Stimulated activated naive CD8-positive, alpha-beta T cell treated with anti-CD3 and anti-CD28 coated beads, Interleukin-15, Interleukin-2, amounts not matched to agents 100 ng/mL and 50 ng/mL, for 24 hours (primary cell): ENCODE data around the gene SLC8A3.

ENCODE experiments used
- H3K27ac Mint-ChIP-seq: one replicate; pipeline ENCODE4 v1.8.0; 2021; ENCODE audit warnings: mild to moderate bottlenecking, mixed read lengths
- H3K27me3 Mint-ChIP-seq: one replicate; pipeline ENCODE4 v1.8.0; 2021; ENCODE audit warnings: mixed read lengths
- H3K36me3 Mint-ChIP-seq: one replicate; pipeline ENCODE4 v1.8.0; 2021; ENCODE audit warnings: low read depth, mixed read lengths
- H3K4me1 Mint-ChIP-seq: one replicate; pipeline ENCODE4 v1.8.0; 2021; ENCODE audit warnings: low read depth, mixed read lengths
- H3K4me3 Mint-ChIP-seq: one replicate; pipeline ENCODE4 v1.8.0; 2021; ENCODE audit warnings: mild to moderate bottlenecking, mixed read lengths
- H3K9me3 Mint-ChIP-seq: one replicate; pipeline ENCODE4 v1.8.0; 2021; ENCODE audit warnings: mixed read lengths

SLC8A3 gene

DNA sequence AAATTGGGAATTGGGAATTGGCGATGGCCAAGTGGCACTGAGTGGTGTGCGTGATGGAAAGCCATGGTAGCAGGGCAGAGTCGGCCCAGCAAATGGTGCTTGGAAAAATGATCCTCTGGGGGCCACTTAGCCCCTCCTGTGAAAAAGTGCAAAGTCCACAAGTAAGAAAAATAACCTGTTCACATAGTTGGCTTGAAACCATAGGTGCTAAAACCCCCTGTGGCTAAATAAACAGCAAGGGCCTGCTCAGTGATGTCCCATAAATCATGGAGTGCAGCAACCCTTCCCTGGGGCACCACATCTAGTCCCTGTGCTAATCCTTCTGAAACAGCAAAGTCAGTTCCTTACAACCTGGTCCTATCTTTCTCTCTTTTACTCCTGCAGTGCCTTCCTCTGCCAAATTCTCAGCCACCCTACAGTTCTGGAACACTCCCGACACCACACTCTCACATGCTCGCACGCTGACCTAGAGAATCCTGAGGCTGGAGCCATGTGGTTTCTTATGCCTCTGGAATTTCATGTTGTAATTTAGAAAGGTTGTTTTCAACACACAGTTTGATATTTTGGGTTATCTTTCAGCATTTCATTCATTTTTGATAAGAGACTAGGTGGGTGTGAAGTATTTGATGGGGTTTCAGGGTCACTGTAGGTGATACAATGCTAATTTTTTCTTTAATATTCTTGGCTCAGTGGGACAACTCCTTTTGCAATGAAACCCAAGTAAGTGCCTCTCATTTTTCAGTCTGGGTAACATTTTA, 186.0 kb downstream of the SLC8A3 start:
- Mint-ChIP-seq H3K27ac (no peak overlapping the region), H3K36me3 (no peaks in the 10 kb centered on the region), H3K4me3 (no peak overlapping the region), H3K4me1 (no peaks in the 10 kb centered on the region), H3K9me3 (no peaks in the 10 kb centered on the region), H3K27me3 (peaks cover 13% of the 10 kb centered on the region)

DNA sequence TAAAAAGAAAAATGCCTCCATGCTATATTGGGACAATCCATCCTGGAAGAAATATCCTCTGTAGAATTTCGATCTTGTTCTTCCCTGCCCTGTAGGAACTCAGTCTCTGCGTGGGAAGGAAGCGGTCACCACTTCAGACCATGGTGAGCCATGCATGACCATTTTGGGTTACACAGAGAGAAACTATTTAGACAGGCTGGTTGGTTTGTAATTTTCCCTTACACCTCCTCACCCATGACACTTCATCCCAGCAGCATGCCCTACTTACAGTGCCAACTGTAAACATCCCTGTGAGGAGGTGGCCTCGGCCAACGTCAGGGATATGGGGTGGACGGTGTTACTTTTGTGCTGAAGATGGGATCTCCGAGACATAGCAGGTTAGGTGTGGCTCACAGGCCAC, 188.2 kb downstream of the SLC8A3 start:
- H3K9me3 Mint-ChIP-seq, result no peaks in the 10 kb centered on the region
- H3K27me3 Mint-ChIP-seq, result peaks cover 20% of the 10 kb centered on the region
- H3K27ac Mint-ChIP-seq, result no peak overlapping the region
- H3K4me3 Mint-ChIP-seq, result no peak overlapping the region
- H3K4me1 Mint-ChIP-seq, result no peaks in the 10 kb centered on the region
- H3K36me3 Mint-ChIP-seq, result no peaks in the 10 kb centered on the region

GRCh38 chr14:69999261-69999674, 189.5 kb downstream of the SLC8A3 start:
- no peak overlapping the region for H3K4me3 Mint-ChIP-seq
- H3K4me1 Mint-ChIP-seq, result no peaks in the 10 kb centered on the region
- no peak overlapping the region for H3K27ac Mint-ChIP-seq
- no peaks in the 10 kb centered on the region for H3K9me3 Mint-ChIP-seq
- H3K36me3 Mint-ChIP-seq, result no peaks in the 10 kb centered on the region
- H3K27me3 Mint-ChIP-seq, result peaks cover 26% of the 10 kb centered on the region

- Mint-ChIP-seq H3K27ac (no peak overlapping the region), H3K36me3 (no peaks in the 10 kb centered on the region), H3K27me3 (peaks cover 30% of the 10 kb centered on the region)
Observed at GRCh38 chr14:69997849-69998248, 190.9 kb downstream of the SLC8A3 start.

GRCh38 chr14:69996216-69996615, 192.5 kb downstream of the SLC8A3 start:
- peaks cover 29% of the 10 kb centered on the region for H3K27me3 Mint-ChIP-seq
- no peaks in the 10 kb centered on the region for H3K36me3 Mint-ChIP-seq
- no peaks in the 10 kb centered on the region for H3K4me1 Mint-ChIP-seq
- H3K27ac Mint-ChIP-seq, result no peak overlapping the region
- H3K4me3 Mint-ChIP-seq, result no peak overlapping the region
- H3K9me3 Mint-ChIP-seq, result no peaks in the 10 kb centered on the region

More at GRCh38 chr14:69997849-69998248, 190.9 kb downstream of the SLC8A3 start:
- Mint-ChIP-seq H3K9me3 (no peaks in the 10 kb centered on the region), H3K4me3 (no peak overlapping the region), H3K4me1 (no peaks in the 10 kb centered on the region)
